Measurements from ENCODE around the gene FAM222A.
"Not testable (repeated sequence)": the region's sequence is repeated elsewhere in the genome, so short reads cannot be mapped to it uniquely, and the experiment has no call there.

Gene FAM222A

DNA sequence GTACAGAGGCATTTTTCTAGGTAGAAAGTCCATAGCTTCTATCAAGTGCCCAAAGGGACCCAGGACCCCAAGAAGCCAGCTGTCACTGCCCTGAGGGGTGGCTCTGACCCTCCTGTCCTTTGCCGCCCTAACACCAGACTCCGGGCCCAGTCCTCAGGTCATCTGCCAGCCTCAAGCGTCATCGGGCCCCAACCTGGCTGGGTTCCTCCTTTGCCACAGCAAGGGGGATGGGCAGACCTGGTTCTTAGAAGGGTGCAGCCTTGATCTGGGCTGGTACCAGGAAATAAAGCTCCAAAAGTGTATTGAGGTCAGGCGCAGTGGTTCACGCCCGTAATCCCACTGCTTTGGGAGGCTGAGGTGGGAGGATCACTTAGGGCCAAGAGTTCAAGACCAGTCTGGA, 27.1 kb upstream of the FAM222A start:
- Histone ChIP-seq H2BK5ac (ENCODE audit: low read length) (no peak overlapping the region), H3K56ac (ENCODE audit: low read length) (no peak overlapping the region), H3K9ac (ENCODE audit: low read length) (no peak overlapping the region), H4K5ac (ENCODE audit: low read length) (no peak overlapping the region), H3K79me1 (ENCODE audit: low read length) (no peaks in the 10 kb centered on the region), H3K4ac (ENCODE audit: low read depth, low read length) (no peak overlapping the region), H3K27me3 (ENCODE audit: insufficient read depth, low read length, poor library complexity) (no peaks in the 10 kb centered on the region), H3K4me2 (ENCODE audit: low read length) (no peak overlapping the region), H2AK5ac (ENCODE audit: low read length) (no peak overlapping the region), H3K4me1 (ENCODE audit: control insufficient read depth, low read depth, low read length) (no peaks in the 10 kb centered on the region), H2BK15ac (replicated peaks; ENCODE audit: low read depth) (no peak overlapping the region), H3K36me3 (ENCODE audit: control insufficient read depth, insufficient read depth, low read length) (no peaks in the 10 kb centered on the region), H3K23ac (ENCODE audit: low read length) (no peak overlapping the region), H3K27ac (ENCODE audit: low read depth, low read length) (no peak overlapping the region), H3K4me3 (ENCODE audit: low read length) (no peak overlapping the region), H3K79me2 (ENCODE audit: control insufficient read depth, insufficient read depth, low read length) (no peaks in the 10 kb centered on the region), H2BK120ac (ENCODE audit: low read depth, low read length) (no peak overlapping the region), H3K18ac (ENCODE audit: low read length) (no peak overlapping the region), H4K8ac (ENCODE audit: low read depth, low read length) (no peak overlapping the region)
- WGBS (ENCODE audit: extremely low coverage, insufficient coverage, low lambda C conversion rate), result no CpG with 5 or more reads among the region's 7 CpGs
- no peak for DNase-seq

GRCh38 chr12:109687250-109687649, 26.4 kb upstream of the FAM222A start:
- Histone ChIP-seq H4K8ac (ENCODE audit: low read depth, low read length) (no peak overlapping the region), H2BK15ac (replicated peaks; ENCODE audit: low read depth) (no peak overlapping the region), H2AK5ac (ENCODE audit: low read length) (no peak overlapping the region), H3K4ac (ENCODE audit: low read depth, low read length) (no peak overlapping the region), H3K4me1 (ENCODE audit: control insufficient read depth, low read depth, low read length) (no peaks in the 10 kb centered on the region), H3K18ac (ENCODE audit: low read length) (no peak overlapping the region), H3K36me3 (ENCODE audit: control insufficient read depth, insufficient read depth, low read length) (no peaks in the 10 kb centered on the region), H3K4me3 (ENCODE audit: low read length) (no peak overlapping the region), H2BK5ac (ENCODE audit: low read length) (no peak overlapping the region), H3K27ac (ENCODE audit: low read depth, low read length) (no peak overlapping the region), H4K5ac (ENCODE audit: low read length) (no peak overlapping the region), H3K79me2 (ENCODE audit: control insufficient read depth, insufficient read depth, low read length) (no peaks in the 10 kb centered on the region), H3K79me1 (ENCODE audit: low read length) (no peaks in the 10 kb centered on the region), H3K9ac (ENCODE audit: low read length) (no peak overlapping the region), H2BK120ac (ENCODE audit: low read depth, low read length) (no peak overlapping the region), H3K27me3 (ENCODE audit: insufficient read depth, low read length, poor library complexity) (no peaks in the 10 kb centered on the region), H3K23ac (ENCODE audit: low read length) (no peak overlapping the region), H3K4me2 (ENCODE audit: low read length) (no peak overlapping the region), H3K56ac (ENCODE audit: low read length) (no peak overlapping the region)
- no peak for DNase-seq
- no CpG with 5 or more reads among the region's 6 CpGs for WGBS (ENCODE audit: extremely low coverage, insufficient coverage, low lambda C conversion rate)

- Histone ChIP-seq H4K8ac (ENCODE audit: low read depth, low read length) (no peak overlapping the region), H3K36me3 (ENCODE audit: control insufficient read depth, insufficient read depth, low read length) (no peaks in the 10 kb centered on the region), H2BK120ac (ENCODE audit: low read depth, low read length) (no peak overlapping the region), H3K9ac (ENCODE audit: low read length) (no peak overlapping the region), H2AK5ac (ENCODE audit: low read length) (no peak overlapping the region), H3K27ac (ENCODE audit: low read depth, low read length) (no peak overlapping the region), H3K79me1 (ENCODE audit: low read length) (no peaks in the 10 kb centered on the region), H3K27me3 (ENCODE audit: insufficient read depth, low read length, poor library complexity) (no peaks in the 10 kb centered on the region), H3K4ac (ENCODE audit: low read depth, low read length) (no peak overlapping the region), H3K18ac (ENCODE audit: low read length) (no peak overlapping the region), H3K56ac (ENCODE audit: low read length) (no peak overlapping the region), H4K5ac (ENCODE audit: low read length) (no peak overlapping the region), H3K4me1 (ENCODE audit: control insufficient read depth, low read depth, low read length) (no peaks in the 10 kb centered on the region), H2BK5ac (ENCODE audit: low read length) (no peak overlapping the region), H3K79me2 (ENCODE audit: control insufficient read depth, insufficient read depth, low read length) (no peaks in the 10 kb centered on the region), H3K4me2 (ENCODE audit: low read length) (no peak overlapping the region), H2BK15ac (replicated peaks; ENCODE audit: low read depth) (no peak overlapping the region), H3K23ac (ENCODE audit: low read length) (no peak overlapping the region), H3K4me3 (ENCODE audit: low read length) (no peak overlapping the region)
- DNase-seq, result no peak
- no CpG with 5 or more reads among the region's 3 CpGs for WGBS (ENCODE audit: extremely low coverage, insufficient coverage, low lambda C conversion rate)
Measured at GRCh38 chr12:109689426-109689825, 24.2 kb upstream of the FAM222A start.

- Histone ChIP-seq H3K4me2 (ENCODE audit: low read length) (no peak overlapping the region), H3K79me1 (ENCODE audit: low read length) (no peaks in the 10 kb centered on the region), H3K56ac (ENCODE audit: low read length) (no peak overlapping the region), H3K27ac (ENCODE audit: low read depth, low read length) (no peak overlapping the region), H3K9ac (ENCODE audit: low read length) (no peak overlapping the region), H3K79me2 (ENCODE audit: control insufficient read depth, insufficient read depth, low read length) (no peaks in the 10 kb centered on the region), H3K18ac (ENCODE audit: low read length) (no peak overlapping the region), H3K4ac (ENCODE audit: low read depth, low read length) (no peak overlapping the region), H4K8ac (ENCODE audit: low read depth, low read length) (no peak overlapping the region), H4K5ac (ENCODE audit: low read length) (no peak overlapping the region), H3K23ac (ENCODE audit: low read length) (no peak overlapping the region), H2BK5ac (ENCODE audit: low read length) (no peak overlapping the region), H3K27me3 (ENCODE audit: insufficient read depth, low read length, poor library complexity) (no peaks in the 10 kb centered on the region), H2AK5ac (ENCODE audit: low read length) (no peak overlapping the region), H3K4me3 (ENCODE audit: low read length) (no peak overlapping the region), H2BK15ac (replicated peaks; ENCODE audit: low read depth) (no peak overlapping the region), H3K36me3 (ENCODE audit: control insufficient read depth, insufficient read depth, low read length) (no peaks in the 10 kb centered on the region), H3K4me1 (ENCODE audit: control insufficient read depth, low read depth, low read length) (no peaks in the 10 kb centered on the region), H2BK120ac (ENCODE audit: low read depth, low read length) (no peak overlapping the region)
- no CpG with 5 or more reads among the region's 1 CpG for WGBS (ENCODE audit: extremely low coverage, insufficient coverage, low lambda C conversion rate)
- DNase-seq, result no peak
Measured at GRCh38 chr12:109693160-109693559, 20.5 kb upstream of the FAM222A start.

- H4K8ac ChIP-seq (ENCODE audit: low read depth, low read length), result no peak overlapping the region
- no peak overlapping the region for H3K9ac ChIP-seq (ENCODE audit: low read length)
- no CpG with 5 or more reads among the region's 11 CpGs for WGBS (ENCODE audit: extremely low coverage, insufficient coverage, low lambda C conversion rate)
- no peaks in the 10 kb centered on the region for H3K27me3 ChIP-seq (ENCODE audit: insufficient read depth, low read length, poor library complexity)
- H3K4me1 ChIP-seq (ENCODE audit: control insufficient read depth, low read depth, low read length), result no peaks in the 10 kb centered on the region
- no peaks in the 10 kb centered on the region for H3K79me1 ChIP-seq (ENCODE audit: low read length)
- no peak overlapping the region for H3K56ac ChIP-seq (ENCODE audit: low read length)
- H3K4me3 ChIP-seq (ENCODE audit: low read length), result no peak overlapping the region
- no peak overlapping the region for H2BK15ac ChIP-seq (replicated peaks; ENCODE audit: low read depth)
- no peak overlapping the region for H3K4me2 ChIP-seq (ENCODE audit: low read length)
- no peak overlapping the region for H2BK120ac ChIP-seq (ENCODE audit: low read depth, low read length)
- H3K18ac ChIP-seq (ENCODE audit: low read length), result no peak overlapping the region
- H3K79me2 ChIP-seq (ENCODE audit: control insufficient read depth, insufficient read depth, low read length), result no peaks in the 10 kb centered on the region
- no peak overlapping the region for H2BK5ac ChIP-seq (ENCODE audit: low read length)
- H3K4ac ChIP-seq (ENCODE audit: low read depth, low read length), result no peak overlapping the region
- no peaks in the 10 kb centered on the region for H3K36me3 ChIP-seq (ENCODE audit: control insufficient read depth, insufficient read depth, low read length)
- no peak overlapping the region for H4K5ac ChIP-seq (ENCODE audit: low read length)
- DNase-seq, result no peak
- H2AK5ac ChIP-seq (ENCODE audit: low read length), result no peak overlapping the region
- no peak overlapping the region for H3K27ac ChIP-seq (ENCODE audit: low read depth, low read length)
- no peak overlapping the region for H3K23ac ChIP-seq (ENCODE audit: low read length)
Measured at GRCh38 chr12:109693653-109694600, 19.7 kb upstream of the FAM222A start.

GRCh38 chr12:109694629-109695028, 19.0 kb upstream of the FAM222A start:
- not testable (repeated sequence) for H4K5ac ChIP-seq (ENCODE audit: low read length); H3K4ac ChIP-seq (ENCODE audit: low read depth, low read length); H3K23ac ChIP-seq (ENCODE audit: low read length); H3K4me2 ChIP-seq (ENCODE audit: low read length); H3K9ac ChIP-seq (ENCODE audit: low read length); H3K4me3 ChIP-seq (ENCODE audit: low read length); H4K8ac ChIP-seq (ENCODE audit: low read depth, low read length); H3K79me2 ChIP-seq (ENCODE audit: control insufficient read depth, insufficient read depth, low read length); H2BK120ac ChIP-seq (ENCODE audit: low read depth, low read length); H2BK5ac ChIP-seq (ENCODE audit: low read length); H2BK15ac ChIP-seq (replicated peaks; ENCODE audit: low read depth); H3K18ac ChIP-seq (ENCODE audit: low read length); H3K27me3 ChIP-seq (ENCODE audit: insufficient read depth, low read length, poor library complexity); H3K79me1 ChIP-seq (ENCODE audit: low read length); DNase-seq; H3K56ac ChIP-seq (ENCODE audit: low read length); H3K36me3 ChIP-seq (ENCODE audit: control insufficient read depth, insufficient read depth, low read length); H3K4me1 ChIP-seq (ENCODE audit: control insufficient read depth, low read depth, low read length); H3K27ac ChIP-seq (ENCODE audit: low read depth, low read length); H2AK5ac ChIP-seq (ENCODE audit: low read length)
- WGBS (ENCODE audit: extremely low coverage, insufficient coverage, low lambda C conversion rate), result no CpG with 5 or more reads among the region's 6 CpGs

Data from mesendoderm (in vitro differentiated cells).